ENCODE data around the gene TIPRL.

The TIPRL gene

GRCh38 chr1:168178638-168179437 lies at the start of gene TIPRL:
Gene TIPRL, plus strand, starts transcription at chr1:168178962. Its CDS starts 116 bp downstream, at chr1:168179078.
- Histone ChIP-seq H3K36me3 (replicated peaks; ENCODE audit: low read depth, low read length) (peaks cover 2% of the 10 kb centered on the region), H3K9me3 (ENCODE audit: insufficient read depth, low read length) (no peaks in the 10 kb centered on the region), H4K20me1 (ENCODE audit: insufficient read depth, low read length) (no peaks in the 10 kb centered on the region), H3K4me1 (ENCODE audit: low read length) (peaks cover 10% of the 10 kb centered on the region), H3K27me3 (ENCODE audit: low read depth, low read length) (no peaks in the 10 kb centered on the region), H3K4me2 (ENCODE audit: low read length) (peak within 1 kb of the TSS; percentile 68), H3K4me3 (ENCODE audit: low read length) (peak within 1 kb of the TSS; percentile 87), H2AFZ (ENCODE audit: low read depth, low read length) (peak within 1 kb of the TSS; percentile 85), H3K79me2 (ENCODE audit: low read length) (peaks cover 44% of the 10 kb centered on the region), H3K9ac (ENCODE audit: low read length) (peak within 1 kb of the TSS; percentile 86), H3K27ac (ENCODE audit: low read length) (peak within 1 kb of the TSS; percentile 76)
- TF ChIP-seq CTCF (IDR thresholded peaks at IDR 0.05; ENCODE audit: low read depth, low read length): peak; percentile 51
- no peak for TF ChIP-seq EZH2phosphoT487 (IDR thresholded peaks at IDR 0.05; ENCODE audit: low read depth)

GRCh38 chr1:168129933-168130332 lies 48.8 kb upstream of the TIPRL start:
- no peak overlapping the region for H3K27ac ChIP-seq (ENCODE audit: low read length)
- H3K79me2 ChIP-seq (ENCODE audit: low read length): no peaks in the 10 kb centered on the region
- no peaks in the 10 kb centered on the region for H3K9me3 ChIP-seq (ENCODE audit: insufficient read depth, low read length)
- no peak overlapping the region for H3K4me2 ChIP-seq (ENCODE audit: low read length)
- peaks cover 3% of the 10 kb centered on the region for H3K36me3 ChIP-seq (replicated peaks; ENCODE audit: low read depth, low read length)
- no peaks in the 10 kb centered on the region for H4K20me1 ChIP-seq (ENCODE audit: insufficient read depth, low read length)
- peaks cover 10% of the 10 kb centered on the region for H3K27me3 ChIP-seq (ENCODE audit: low read depth, low read length)
- H3K4me1 ChIP-seq (ENCODE audit: low read length): peaks cover 4% of the 10 kb centered on the region; the same call in 1 of the 2 replicates
- no peak overlapping the region for H2AFZ ChIP-seq (ENCODE audit: low read depth, low read length)
- no peak overlapping the region for H3K4me3 ChIP-seq (ENCODE audit: low read length)
- no peak for TF ChIP-seq CTCF (IDR thresholded peaks at IDR 0.05; ENCODE audit: low read depth, low read length)
- TF ChIP-seq EZH2phosphoT487 (IDR thresholded peaks at IDR 0.05; ENCODE audit: low read depth): no peak
- no peak overlapping the region for H3K9ac ChIP-seq (ENCODE audit: low read length)

GRCh38 chr1:168134132-168134531 lies 44.6 kb upstream of the TIPRL start:
- H4K20me1 ChIP-seq (ENCODE audit: insufficient read depth, low read length): no peaks in the 10 kb centered on the region
- no peaks in the 10 kb centered on the region for H3K9me3 ChIP-seq (ENCODE audit: insufficient read depth, low read length)
- H3K4me2 ChIP-seq (ENCODE audit: low read length): no peak overlapping the region
- no peak overlapping the region for H3K27ac ChIP-seq (ENCODE audit: low read length)
- peaks cover 27% of the 10 kb centered on the region for H3K4me1 ChIP-seq (ENCODE audit: low read length)
- no peak overlapping the region for H3K9ac ChIP-seq (ENCODE audit: low read length)
- no peak overlapping the region for H3K4me3 ChIP-seq (ENCODE audit: low read length)
- H3K27me3 ChIP-seq (ENCODE audit: low read depth, low read length): peaks cover 29% of the 10 kb centered on the region
- TF ChIP-seq EZH2phosphoT487 (IDR thresholded peaks at IDR 0.05; ENCODE audit: low read depth) (no peak), CTCF (IDR thresholded peaks at IDR 0.05; ENCODE audit: low read depth, low read length) (no peak)
- no peaks in the 10 kb centered on the region for H3K36me3 ChIP-seq (replicated peaks; ENCODE audit: low read depth, low read length)
- no peaks in the 10 kb centered on the region for H3K79me2 ChIP-seq (ENCODE audit: low read length)
- H2AFZ ChIP-seq (ENCODE audit: low read depth, low read length): no peak overlapping the region

GRCh38 chr1:168134642-168135041 lies 44.1 kb upstream of the TIPRL start:
- Histone ChIP-seq H3K27me3 (ENCODE audit: low read depth, low read length) (peaks cover 29% of the 10 kb centered on the region), H3K27ac (ENCODE audit: low read length) (no peak overlapping the region), H2AFZ (ENCODE audit: low read depth, low read length) (no peak overlapping the region), H3K36me3 (replicated peaks; ENCODE audit: low read depth, low read length) (no peaks in the 10 kb centered on the region), H3K4me2 (ENCODE audit: low read length) (peak overlapping the region; percentile 90), H3K4me3 (ENCODE audit: low read length) (peak overlapping the region; percentile 96; the same call in 1 of the 2 replicates), H3K4me1 (ENCODE audit: low read length) (peaks cover 32% of the 10 kb centered on the region), H3K79me2 (ENCODE audit: low read length) (no peaks in the 10 kb centered on the region), H4K20me1 (ENCODE audit: insufficient read depth, low read length) (no peaks in the 10 kb centered on the region), H3K9me3 (ENCODE audit: insufficient read depth, low read length) (no peaks in the 10 kb centered on the region), H3K9ac (ENCODE audit: low read length) (no peak overlapping the region)
- TF ChIP-seq CTCF (IDR thresholded peaks at IDR 0.05; ENCODE audit: low read depth, low read length) (no peak), EZH2phosphoT487 (IDR thresholded peaks at IDR 0.05; ENCODE audit: low read depth) (no peak)
